ENCODE data around the gene IKBKE.

The IKBKE gene

DNA sequence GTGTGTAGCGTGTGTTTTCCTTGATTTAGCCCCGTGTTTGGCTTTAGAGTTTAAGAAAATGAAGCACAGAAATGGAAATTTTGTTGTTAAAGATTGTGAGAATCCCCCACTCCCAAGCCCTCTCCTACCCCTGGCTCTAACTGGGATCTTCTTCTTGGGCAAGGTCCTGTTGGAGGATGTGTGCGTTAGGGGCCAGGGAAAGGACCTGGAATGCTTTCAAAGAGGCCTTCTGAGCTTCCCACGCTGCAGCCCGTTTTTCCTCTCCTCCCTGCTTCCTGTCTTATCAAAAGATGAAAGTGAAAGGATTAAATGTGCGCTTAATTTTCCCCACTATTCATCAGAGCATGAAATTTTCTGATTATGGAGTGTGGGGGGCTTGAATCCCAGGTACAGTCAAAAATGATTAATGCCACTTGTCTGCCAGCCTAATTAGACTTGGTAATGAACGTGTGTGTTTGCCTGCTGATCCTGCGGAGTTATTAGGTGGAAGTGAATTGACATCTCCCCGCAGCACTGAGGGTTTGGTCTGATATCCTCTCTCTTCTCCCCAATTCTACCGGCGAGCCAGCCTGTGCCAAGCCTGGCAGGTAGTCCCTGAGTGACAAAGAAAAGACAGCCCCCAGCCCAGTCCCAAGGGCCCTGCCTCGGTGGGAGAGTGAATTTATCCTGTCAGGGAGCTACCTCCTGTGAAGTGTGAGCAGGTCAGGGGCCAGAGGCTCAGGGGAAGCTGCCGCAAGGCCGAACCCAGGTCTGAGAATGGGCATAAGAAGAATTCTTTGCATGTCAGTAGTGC is 42.0 kb downstream of the IKBKE start:
- DNase-seq (ENCODE audit: low spot score), result no peak

DNA sequence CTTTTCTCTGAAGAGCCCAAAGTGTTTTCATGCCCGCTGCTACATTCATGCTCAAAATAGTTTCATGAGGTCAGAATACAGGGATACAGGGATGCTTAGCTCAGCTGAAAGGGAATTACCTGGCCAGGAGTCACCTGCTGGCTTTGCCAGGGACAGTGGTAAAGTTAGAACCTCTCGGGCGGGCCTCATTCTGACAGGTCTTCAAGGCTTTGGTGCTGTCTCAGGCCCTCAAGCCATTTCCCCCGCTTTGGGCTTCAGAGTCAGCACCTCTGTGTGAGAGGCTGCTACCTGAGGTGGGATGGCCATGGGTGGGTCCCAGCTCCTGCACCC is 42.5 kb downstream of the IKBKE start:
- DNase-seq (ENCODE audit: low spot score), result no peak

DNA sequence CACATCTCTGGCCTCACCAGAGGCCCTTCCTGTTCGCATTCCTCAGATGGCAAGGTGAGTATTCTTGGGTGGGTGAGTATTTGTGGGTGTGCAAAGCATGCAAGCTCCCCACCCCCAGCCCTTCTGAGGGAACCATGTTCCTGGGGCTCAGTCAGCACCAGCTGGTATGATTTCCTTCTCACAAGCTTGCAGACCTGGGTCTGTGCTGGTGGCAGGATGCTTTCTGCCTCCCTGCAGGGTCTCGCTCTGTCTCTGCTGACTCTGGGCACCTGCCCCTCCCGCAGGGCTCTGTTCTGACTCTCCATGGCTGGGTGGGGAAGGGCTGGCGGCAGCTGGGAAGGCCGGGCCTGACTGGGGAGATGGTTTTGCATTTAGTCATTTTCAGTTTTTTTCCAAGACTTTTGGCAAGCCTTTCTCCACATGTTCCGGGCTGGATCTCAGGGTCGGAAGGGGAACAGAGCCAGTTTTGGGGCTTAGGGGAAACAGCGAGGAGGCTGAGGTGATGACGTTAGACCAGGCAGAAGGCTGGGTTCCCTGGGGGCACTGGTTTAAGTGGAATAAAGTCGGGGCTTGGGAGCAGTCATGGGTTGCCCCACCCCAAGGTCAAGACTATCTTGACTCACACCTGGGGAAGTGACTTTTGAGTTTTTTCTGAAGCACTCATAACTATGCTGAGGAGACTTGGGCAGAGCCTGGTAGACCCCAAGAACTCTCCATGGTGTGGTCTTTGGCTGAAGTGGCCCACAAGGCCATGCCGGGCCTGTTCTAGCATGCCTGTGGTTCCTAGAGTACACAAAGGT is 43.2 kb downstream of the IKBKE start:
- DNase-seq (ENCODE audit: low spot score), result no peak

DNA sequence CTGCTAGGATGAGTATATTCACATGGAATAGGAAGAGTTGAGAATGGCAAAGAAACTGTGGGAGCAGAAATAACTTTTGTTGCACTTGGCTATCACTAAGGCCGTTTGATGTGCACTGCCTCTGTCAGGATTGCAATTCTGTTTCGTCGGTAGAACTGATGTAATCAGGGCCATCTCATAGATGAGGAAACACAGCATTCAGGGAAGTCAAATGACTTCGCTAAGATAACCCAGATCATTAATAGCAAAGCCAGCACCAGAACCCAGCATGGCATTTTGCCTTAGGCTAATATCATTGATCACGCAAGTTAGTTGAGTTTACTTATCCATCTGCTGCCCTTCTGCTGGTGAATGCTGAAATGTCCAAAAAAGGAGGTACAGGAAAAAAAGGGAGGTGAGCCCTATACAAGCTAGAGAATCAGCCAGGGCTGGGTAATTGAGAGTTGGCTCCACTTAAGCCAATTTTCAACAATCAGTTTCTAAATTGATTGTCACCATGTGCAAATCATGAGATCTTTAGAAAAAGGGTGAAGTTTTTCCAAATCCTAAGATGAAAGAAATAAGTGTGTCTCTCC is 44.6 kb downstream of the IKBKE start:
- DNase-seq (ENCODE audit: low spot score), result no peak

DNA sequence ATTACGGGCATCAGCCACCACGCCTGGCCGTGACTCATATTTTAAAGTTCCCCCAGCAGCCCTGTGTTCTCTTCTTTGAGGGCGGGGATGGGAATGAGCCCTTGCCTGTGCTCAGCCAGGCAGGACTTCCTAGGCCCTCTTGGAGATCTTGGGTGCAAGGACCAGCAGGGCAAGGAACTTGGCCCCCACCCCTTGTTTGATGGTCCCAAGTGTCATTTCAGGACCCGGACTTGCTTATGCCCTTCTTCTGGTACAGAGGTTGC is 46.4 kb downstream of the IKBKE start:
- DNase-seq (ENCODE audit: low spot score), result no peak

DNA sequence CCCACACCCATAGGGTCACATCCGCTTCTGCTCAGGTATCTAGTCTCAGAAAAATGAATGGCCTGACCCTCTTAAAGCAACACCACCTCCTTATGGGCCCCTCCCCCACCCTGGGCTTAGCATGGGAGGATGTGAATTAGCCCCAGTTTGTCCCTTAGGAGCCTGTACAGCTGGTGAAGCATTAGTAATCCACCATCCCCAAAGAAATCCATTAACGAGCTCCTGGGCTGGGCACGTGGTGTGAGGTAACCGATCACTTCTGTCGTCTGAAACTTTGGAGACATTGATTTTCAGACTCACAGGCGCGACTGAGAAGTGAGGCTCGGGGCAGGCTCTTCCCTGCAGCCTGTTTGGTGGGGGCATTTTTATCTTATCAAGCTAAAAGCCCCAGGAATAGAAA is 47.5 kb downstream of the IKBKE start:
- DNase-seq (ENCODE audit: low spot score), result no peak

DNA sequence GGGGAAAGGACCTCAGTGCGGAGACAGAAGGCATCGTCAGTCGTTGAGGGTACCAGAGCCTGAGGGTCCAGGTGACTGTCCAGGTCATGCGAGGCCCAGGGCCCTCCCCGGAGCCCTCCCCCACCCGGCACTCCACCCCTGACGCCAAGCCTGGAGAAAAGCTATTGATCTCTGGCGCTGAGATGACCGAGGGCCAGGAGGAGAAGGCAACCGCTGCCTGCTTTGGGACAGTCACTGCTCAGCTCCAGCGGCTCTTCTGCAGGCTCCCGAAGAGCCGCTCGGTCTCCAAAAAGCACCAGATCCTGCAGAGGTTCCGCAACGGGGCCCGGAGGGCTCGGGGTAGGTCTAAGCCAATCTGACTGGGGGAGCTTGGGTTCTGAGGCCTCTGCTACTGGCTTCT is 47.9 kb downstream of the IKBKE start:
- DNase-seq (ENCODE audit: low spot score), result no peak

DNA sequence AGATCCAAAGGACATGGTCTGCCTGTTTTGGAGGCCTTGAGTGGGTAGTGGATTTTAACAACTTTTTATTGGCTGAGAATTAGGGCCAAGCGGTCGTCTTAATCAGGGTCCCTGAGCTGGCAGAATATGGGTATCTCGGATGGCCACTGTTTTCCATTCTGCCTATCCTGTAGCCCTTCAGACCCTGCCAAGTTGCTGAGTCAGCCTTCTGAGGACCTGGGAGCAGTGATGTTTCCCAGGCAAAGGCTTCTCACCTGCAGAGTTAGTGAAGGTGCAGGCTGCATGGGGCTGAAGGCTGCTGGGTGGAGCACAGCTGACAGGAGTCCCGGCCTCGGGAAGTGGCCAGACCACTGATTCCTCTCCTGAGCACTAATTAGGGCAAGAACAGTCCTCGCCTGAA is 48.5 kb downstream of the IKBKE start:
- no peak for DNase-seq (ENCODE audit: low spot score)

DNA sequence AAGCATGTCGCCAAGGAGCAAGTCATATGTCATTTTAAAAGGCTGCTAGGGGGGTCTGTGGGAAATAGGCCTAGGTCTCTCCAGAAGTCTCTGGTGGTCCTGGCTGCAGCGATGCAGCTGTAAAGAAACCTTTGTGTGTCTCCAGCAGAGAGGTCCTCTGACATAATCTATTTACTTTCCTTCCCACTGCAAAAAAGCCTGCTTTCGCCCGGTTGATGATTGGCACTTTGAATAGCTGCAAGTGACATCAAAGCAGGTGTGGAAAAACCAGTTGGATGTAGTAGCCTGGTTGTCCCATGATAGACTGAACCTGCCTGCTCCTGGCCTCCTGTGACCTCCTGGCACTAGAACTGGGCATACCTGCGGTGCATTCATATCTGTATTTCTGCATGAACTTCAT is 50.9 kb downstream of the IKBKE start:
- DNase-seq (ENCODE audit: low spot score), result no peak

DNA sequence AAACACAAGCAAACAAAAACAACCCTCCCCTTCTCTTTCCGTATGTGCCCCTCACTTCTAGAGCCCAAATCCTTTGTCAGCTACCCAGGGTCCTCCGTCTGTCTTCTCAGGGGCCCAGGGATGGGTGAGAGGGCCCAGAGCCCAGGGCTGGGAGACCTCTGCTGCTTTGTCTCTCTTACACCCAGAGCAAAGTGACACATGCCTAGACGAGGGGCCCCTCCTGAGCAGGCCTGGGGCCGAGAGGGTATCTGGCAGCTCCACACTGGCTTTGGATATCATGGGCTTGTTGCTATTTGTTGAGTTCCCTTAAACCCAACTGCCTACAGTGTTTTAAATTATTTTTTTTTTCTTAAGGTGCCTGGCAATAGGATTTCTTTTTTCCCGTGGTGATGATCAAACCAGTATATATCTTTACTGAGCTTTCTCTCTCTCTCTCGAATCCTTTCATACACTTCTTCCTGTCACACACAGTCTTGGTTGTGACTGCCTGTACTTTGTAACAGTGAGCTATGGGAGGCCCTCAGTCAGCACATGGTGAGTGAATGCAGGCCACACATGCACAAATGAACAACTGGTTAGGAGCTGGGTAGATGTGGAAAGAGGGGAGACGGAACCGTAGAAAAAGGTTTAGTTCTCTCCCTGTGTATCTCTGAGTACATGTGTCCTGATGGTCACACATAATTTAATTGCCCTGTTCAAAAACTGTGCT is 51.6 kb downstream of the IKBKE start:
- DNase-seq (ENCODE audit: low spot score), result no peak

DNA sequence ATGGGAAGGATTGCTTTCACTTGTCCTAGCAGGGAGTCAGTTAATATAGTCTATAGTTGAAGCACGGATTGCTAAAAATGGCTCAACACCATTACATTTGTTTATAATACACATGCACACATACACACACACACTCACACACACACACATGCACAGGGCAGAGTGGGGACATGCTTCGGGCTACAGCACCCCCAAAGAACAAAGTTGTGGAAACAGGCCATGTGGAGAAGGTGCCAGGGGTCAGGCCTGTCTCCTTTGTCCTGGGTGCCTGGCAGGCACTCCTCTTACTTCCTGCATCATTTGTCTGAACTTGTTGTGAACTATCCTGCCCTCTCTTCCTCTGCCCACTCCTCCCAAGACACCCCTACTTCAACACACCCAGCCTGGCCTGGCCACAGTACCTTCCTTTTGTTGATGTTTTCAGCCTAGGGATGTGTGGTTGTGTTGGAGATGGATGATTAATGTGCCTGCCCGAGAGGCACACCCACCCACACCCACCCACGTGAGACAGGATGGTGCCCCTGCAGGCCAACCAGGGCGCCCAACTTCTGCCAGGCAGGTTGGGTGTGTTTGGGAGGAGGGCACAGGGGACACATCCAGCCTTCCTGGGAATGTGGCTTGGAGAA is 54.6 kb downstream of the IKBKE start:
- no peak for DNase-seq (ENCODE audit: low spot score)

DNA sequence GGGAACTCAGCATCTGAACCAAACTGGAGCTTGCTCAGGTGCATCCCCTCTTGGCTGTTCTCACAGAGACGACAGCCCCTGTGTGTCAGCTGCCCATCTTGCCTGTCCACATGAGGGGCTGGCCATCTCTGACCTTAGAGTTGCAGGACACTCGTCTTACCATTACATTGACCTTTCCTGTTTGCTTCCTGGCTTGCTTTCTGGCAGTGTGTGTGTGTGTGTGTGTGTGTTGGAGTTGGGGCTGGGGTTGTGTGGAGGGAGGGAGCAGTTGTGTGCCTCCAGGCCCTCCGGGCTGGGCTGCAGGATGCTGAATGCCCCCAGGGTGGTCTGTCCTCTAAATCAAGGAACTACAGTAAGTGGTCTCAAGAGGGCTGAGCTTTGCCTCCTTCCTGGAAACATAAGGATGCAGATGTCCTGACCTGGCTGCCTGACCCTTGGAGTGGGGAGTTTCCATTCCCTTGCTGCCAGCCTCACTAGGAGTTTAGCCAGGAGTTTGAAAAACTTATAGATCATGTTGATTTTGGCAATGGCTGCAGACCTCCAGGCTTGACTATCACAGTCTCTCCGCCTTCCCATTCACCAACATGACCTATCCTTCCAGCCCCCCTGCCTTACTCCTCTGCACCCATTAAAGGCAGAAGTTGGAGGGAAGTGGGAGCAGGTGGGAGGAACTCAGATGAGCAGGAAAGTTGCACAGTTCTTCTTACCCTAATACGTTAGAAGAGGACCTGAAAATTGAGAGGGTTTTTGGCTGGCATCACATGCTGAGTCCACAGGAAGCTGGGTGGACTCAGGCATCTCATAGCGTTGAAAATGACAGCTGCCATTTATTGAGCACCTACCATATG is 56.0 kb downstream of the IKBKE start:
- DNase-seq (ENCODE audit: low spot score), result no peak

DNA sequence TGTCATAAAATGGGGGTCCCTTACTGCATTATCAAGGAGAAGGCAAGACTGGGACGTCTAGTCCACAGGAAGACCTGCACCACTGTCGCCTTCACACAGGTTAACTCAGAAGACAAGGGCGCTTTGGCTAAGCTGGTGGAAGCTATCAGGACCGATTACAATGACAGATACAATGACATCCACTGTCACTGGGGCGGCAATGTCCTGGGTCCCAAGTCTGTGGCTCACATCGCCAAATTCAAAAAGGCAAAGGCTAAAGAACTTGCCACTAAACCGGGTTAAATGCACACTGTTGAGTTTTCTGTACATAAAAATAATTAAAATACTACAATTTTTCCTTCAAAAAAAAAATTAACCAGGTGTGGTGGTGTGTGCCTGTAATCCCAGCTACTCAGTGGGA is 59.1 kb downstream of the IKBKE start:
- no peak for DNase-seq (ENCODE audit: low spot score)

DNA sequence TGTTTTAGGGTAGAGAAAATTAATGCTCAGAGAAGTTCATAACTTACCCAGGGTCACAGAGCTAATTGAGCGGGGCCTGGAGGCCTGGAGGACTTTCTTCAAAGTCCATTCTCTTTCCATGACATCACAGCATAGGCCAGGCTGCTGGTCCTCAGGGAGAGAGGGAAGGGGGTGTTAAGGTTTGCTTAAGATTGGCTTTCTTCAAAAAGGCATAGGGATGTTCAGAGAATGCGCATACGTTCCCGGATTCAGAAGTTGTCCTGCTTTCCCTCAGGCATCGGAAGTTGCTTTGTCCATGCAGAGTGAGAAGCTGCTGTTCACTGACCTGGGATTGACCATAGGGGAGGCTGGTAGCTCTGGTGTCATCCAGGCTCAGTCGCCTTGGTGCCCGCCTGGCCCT is 62.1 kb downstream of the IKBKE start:
- no peak for DNase-seq (ENCODE audit: low spot score)

DNA sequence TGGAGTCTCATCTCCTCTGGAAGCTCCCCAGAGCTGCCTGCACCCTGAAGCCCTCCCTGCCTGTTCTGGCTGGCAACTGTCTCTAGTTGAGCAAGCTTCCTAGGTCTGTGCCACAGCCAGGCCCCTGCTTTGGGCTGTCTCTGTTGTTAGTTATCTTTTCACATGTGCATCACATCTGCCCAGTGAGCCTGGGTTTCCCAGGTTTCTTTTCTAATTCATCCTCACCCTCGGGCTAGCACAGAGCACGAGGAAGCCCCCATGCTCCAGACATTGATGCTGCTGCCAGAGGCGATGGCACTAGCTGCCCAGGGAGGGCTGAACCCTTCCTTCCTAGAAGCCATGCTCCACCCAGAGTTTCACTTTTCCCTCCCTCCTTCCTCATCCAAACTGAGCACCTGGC is 64.3 kb downstream of the IKBKE start:
- no peak for DNase-seq (ENCODE audit: low spot score)

DNA sequence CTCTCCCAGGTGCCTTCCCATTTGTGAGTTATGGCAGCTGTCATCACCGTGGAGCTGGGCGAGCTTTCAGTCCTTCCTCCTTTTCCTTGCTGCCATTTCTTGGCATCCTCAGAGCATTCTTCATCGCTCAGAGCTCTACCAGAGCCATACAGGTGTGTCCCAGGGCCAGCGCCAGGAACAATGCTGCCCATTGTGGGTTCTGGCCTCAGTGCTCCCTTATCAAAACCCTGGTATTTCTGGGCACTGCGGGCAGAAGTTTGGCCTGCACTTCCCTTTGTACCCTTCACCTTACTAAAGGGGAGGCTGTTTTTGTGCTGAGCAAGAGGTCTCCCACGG is 65.5 kb downstream of the IKBKE start:
- no peak for DNase-seq (ENCODE audit: low spot score)

DNA sequence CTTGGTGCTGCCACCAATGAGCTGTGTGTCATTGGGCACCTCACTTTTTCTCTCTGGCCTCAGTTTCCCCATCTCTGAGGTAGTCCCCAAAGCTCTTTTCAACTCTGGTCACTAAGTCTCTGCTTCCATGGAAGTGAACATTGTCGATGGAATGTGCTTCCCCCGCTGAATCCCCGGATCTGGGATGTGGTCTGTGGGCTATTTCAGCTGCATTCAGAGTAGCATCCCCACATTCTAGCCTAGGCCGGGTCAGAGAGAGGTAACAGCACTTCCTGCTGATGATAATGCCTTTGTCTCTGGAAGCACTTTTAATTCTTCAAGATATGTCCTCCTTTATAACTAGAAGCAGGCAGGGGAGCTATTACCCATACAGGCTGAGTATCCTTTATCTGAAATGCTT is 66.9 kb downstream of the IKBKE start:
- no peak for DNase-seq (ENCODE audit: low spot score)

DNA sequence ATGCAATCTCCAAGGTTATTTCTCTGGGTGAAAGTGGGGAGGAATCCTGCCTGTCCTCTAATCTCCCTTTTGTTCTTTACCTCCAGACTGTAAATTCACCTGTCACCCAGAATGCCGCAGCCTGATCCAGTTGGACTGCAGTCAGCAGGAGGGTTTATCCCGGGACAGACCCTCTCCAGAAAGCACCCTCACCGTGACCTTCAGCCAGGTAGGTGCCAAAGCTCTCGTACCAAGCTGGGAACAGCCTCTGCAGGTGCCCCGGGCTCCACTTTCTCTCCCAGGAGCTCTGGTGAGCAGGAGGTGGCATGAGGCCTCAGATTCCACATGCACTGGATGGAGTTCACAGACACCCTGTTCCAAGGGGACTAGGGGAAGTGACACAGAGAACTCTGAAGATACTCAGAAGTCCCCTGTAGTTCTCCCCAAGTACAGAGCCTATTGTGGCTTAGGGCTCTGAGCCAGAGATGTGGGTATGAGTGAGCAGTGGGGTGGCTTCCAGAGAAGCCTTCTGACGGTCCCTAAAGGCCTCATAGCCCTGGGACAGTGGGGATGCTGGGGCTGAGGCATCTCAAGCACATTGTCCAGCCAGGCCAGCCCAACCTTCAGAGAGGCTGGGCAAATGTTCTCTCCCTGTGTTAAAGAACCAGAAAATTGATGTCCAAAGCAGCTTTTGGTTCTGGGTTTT is 68.0 kb downstream of the IKBKE start:
- DNase-seq (ENCODE audit: low spot score), result no peak

DNA sequence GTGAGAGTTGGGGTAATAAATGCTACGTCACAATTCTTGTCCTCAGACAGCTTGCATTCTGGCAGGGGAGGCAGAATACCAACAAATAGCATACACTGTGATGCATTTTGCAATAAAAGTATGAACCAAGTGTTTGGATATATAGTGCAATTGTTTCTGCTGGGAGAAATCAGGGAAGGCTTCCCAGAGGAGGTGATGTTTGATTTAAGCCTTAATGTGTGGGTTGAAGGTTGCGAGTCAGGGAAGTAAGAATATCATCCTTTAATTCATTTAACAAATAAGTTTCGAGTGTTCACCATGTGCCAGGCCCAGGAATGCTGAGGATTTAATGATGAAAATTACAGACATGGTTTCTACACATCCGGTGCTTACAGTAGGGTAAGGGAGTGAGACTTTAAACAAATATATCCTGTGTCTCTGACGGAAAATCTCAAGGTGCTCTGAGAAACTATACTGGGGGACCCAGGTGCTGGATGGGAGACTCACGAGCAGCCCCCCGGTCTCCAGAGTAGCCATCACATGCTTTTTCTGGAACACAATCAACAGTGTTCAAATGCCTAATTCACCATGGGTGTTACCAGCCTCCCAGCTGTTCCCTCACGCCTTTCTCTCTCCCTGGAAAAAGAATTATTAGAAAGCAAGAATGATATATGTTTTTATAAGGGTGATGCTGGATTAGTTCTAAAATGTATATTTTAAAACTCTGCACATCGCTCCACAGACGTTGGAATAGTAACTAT is 68.8 kb downstream of the IKBKE start:
- DNase-seq (ENCODE audit: low spot score), result no peak

DNA sequence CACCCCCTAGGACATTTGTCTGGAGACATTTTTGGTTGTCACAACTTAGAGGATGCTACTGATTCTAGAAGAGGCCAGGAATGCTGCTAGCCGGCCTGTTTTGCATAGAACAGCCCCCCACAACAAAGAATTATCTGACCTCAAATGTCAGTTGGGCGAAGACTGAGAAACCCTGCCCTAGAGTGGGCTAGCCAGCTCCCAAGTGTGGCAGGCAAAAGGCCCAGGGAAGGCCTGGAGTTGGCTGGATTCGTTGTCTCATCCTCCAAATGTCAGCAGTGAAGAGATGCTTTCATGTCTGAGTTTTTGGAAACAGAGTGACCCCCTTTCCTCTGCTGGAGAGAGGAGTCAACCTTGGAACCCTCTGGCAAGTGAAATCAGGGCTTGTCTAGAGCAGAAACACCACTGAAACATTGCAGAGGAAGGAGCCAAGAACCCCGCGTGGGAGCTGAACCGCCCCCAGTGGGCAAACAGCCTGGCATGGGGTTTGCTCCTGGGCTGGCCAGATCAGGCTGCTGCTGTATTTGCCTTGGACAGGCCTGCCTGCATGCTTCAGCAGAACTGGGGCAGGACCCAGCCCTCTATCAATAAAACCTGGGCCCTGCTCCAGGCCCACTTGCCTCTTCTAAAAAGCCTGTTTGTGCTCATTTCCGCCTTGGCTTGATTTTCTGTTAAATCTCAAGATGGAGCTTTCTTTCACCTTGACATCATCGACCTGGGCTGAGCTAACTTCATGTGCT is 69.9 kb downstream of the IKBKE start:
- peak; percentile 25 for DNase-seq (ENCODE audit: low spot score)
